NCI-H2196 treated with DMSO at 0.1 percent for 48 hours (cell line): ENCODE data around the gene RAPGEF3.

Experiments
- DNase-seq: peaks from one replicate; lab custom pipeline; 2025; ENCODE audit not compliant: unreplicated experiment; lab: John Stamatoyannopoulos, UW

RAPGEF3 gene

DNA sequence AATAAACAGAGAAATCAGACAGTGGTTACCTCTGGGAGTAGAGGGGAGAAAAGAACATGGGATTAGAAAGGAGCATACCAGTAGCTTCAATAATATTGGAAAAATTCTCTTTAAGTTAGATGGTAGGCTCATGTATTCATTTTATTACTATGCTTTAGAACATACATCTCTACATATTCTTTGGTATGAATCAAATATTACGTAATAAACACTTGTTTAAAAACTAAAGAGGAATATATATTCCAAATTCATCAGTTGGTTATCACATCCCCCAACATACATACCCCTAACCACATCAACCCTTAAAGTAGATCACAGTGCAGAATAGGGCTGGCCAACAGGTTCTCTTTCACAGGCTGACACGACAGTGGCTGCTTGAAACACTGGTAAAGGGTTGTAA is 58.4 kb downstream of the RAPGEF3 start:
- DNase-seq = no peak

DNA sequence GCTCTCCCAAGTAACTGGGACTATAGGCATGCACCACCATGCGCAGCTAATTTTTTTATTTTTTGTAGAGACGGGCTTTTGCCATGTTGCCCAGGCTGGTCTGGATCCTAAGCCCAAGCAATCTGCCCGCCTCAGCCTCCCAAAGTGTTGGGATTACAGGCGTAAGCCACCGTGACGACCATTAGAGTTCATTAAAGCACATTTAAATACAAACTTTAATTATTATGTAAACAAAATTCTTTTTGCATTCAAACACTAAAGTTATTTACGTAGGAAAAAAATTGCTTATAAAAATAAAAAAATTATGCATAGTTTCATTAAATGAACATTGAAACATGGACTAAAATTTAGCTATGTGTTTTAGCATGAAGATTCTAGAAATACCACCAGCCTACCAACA is 60.0 kb downstream of the RAPGEF3 start:
- no peak for DNase-seq

DNA sequence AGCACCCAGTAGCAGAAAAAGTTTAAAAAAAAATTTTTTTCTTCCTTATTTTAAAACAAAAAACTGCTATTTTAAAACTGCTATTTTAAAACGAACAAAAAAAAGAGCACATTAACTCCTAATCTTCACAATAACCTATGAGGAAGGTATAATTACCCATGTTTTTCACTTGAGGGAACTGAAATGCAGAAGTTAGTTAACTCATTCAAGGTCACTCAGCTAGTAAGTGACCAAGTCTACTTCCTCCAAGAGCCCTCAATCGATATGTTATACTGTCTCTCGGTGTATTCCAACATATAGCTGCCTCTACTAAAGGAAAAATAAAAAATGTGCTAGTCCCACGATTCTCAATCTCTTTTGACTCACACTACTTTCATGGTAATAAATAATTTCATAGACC is 60.6 kb downstream of the RAPGEF3 start:
- DNase-seq = no peak

- no peak for DNase-seq
Observed at GRCh38 chr12:47689215-47689614, 69.5 kb downstream of the RAPGEF3 start.

GRCh38 chr12:47687636-47688035 is 71.0 kb downstream of the RAPGEF3 start:
- DNase-seq = no peak

- no peak for DNase-seq
Observed at GRCh38 chr12:47686645-47687240, 71.9 kb downstream of the RAPGEF3 start.
